OCI-LY3 (cell line): Measurements from ENCODE around the gene CASP9.

Experiments
- H2AFZ ChIP-seq: fragments of 200-600, 300-600 bp; shearing (Covaris generic); 2 replicates; pipeline ENCODE4 v1.6.0; 2014; ENCODE audit warnings: antibody characterized with exemption, low read depth, low read length
- H3K27ac ChIP-seq: fragments of 200-600, 300-600 bp; sonication (generic); 2 replicates; pipeline ENCODE4 v1.5.1; 2014; ENCODE audit warnings: mild to moderate bottlenecking, low read length, moderate library complexity, mixed read lengths
- H3K27me3 ChIP-seq: fragments of 200-600, 300-600 bp; sonication (generic); 2 replicates; pipeline ENCODE4 v1.6.1; 2014; ENCODE audit warnings: low read depth, low read length, mixed read lengths
- H3K36me3 ChIP-seq: fragments of 200-600, 300-600 bp; sonication (generic); replicated peaks from 2 replicates; pipeline ENCODE3; 2014; ENCODE audit warnings: low read depth, low read length, mixed read lengths
- H3K4me1 ChIP-seq: fragments of 300-600, 200-600 bp; sonication (generic); 2 replicates; pipeline ENCODE4 v1.6.1; 2014; ENCODE audit warnings: low read length, mixed read lengths
- H3K4me2 ChIP-seq: fragments of 200-600, 300-600 bp; sonication (generic); 2 replicates; pipeline ENCODE4 v1.6.1; 2014; ENCODE audit warnings: low read length, mixed read lengths
- H3K4me3 ChIP-seq: fragments of 300-600, 200-600 bp; sonication (generic); 2 replicates; pipeline ENCODE4 v1.5.1; 2014; ENCODE audit warnings: antibody characterized with exemption, mild to moderate bottlenecking, low read length, moderate library complexity
- H3K79me2 ChIP-seq: fragments of 300-600, 200-600 bp; shearing (Covaris generic); 2 replicates; pipeline ENCODE4 v1.6.1; 2014; ENCODE audit warnings: mild to moderate bottlenecking, low read length, mixed read lengths
- H3K9ac ChIP-seq: fragments of 300-600, 200-600 bp; shearing (Covaris generic); 2 replicates; pipeline ENCODE4 v1.6.0; 2014; ENCODE audit warnings: mild to moderate bottlenecking, low read length, moderate library complexity
- H3K9me3 ChIP-seq: fragments of 200-600, 300-600 bp; shearing (Covaris generic); 2 replicates; pipeline ENCODE4 v1.6.1; 2014; ENCODE audit warnings: low read length, mixed read lengths; ENCODE audit not compliant: insufficient read depth
- H4K20me1 ChIP-seq: fragments of 200-600, 300-600 bp; sonication (generic); 2 replicates; pipeline ENCODE4 v1.6.1; 2016; ENCODE audit warnings: low read length, mixed read lengths; ENCODE audit not compliant: insufficient read depth
- CTCF ChIP-seq: fragments of 200-600, 300-600 bp; sonication (generic); IDR thresholded peaks from 2 replicates; pipeline ENCODE4 v1.5.1; 2014; ENCODE audit warnings: antibody characterized with exemption, low read length, low read depth
- EZH2phosphoT487 ChIP-seq: fragments of 200-600 bp; shearing (Covaris generic); IDR thresholded peaks from 2 replicates; pipeline ENCODE4 v1.6.1; 2018; ENCODE audit warnings: antibody characterized with exemption, mixed run types, low read depth

The CASP9 gene

GRCh38 chr1:15526021-15526489 lies 2.0 kb upstream of the CASP9 start:
- H3K27ac ChIP-seq = peak overlapping the region; percentile 54
- peak overlapping the region; percentile 100 for H3K4me2 ChIP-seq
- H2AFZ ChIP-seq = peak overlapping the region; percentile 18
- H3K9ac ChIP-seq = peak overlapping the region; percentile 62
- peaks cover 26% of the 10 kb centered on the region for H3K4me1 ChIP-seq
- no peaks in the 10 kb centered on the region for H4K20me1 ChIP-seq
- H3K4me3 ChIP-seq = peak overlapping the region; percentile 96
- no peaks in the 10 kb centered on the region for H3K9me3 ChIP-seq
- TF ChIP-seq CTCF = no peak
- no peak for TF ChIP-seq EZH2phosphoT487
- H3K79me2 ChIP-seq = peaks cover 14% of the 10 kb centered on the region
- H3K36me3 ChIP-seq = no peaks in the 10 kb centered on the region
- H3K27me3 ChIP-seq = no peaks in the 10 kb centered on the region

- Histone ChIP-seq H3K79me2 (peaks cover 14% of the 10 kb centered on the region), H3K4me3 (peak overlapping the region; percentile 96)
- TF ChIP-seq CTCF (no peak), EZH2phosphoT487 (no peak)
Observed at GRCh38 chr1:15525050-15526020, 1.3 kb upstream of the CASP9 start.

DNA sequence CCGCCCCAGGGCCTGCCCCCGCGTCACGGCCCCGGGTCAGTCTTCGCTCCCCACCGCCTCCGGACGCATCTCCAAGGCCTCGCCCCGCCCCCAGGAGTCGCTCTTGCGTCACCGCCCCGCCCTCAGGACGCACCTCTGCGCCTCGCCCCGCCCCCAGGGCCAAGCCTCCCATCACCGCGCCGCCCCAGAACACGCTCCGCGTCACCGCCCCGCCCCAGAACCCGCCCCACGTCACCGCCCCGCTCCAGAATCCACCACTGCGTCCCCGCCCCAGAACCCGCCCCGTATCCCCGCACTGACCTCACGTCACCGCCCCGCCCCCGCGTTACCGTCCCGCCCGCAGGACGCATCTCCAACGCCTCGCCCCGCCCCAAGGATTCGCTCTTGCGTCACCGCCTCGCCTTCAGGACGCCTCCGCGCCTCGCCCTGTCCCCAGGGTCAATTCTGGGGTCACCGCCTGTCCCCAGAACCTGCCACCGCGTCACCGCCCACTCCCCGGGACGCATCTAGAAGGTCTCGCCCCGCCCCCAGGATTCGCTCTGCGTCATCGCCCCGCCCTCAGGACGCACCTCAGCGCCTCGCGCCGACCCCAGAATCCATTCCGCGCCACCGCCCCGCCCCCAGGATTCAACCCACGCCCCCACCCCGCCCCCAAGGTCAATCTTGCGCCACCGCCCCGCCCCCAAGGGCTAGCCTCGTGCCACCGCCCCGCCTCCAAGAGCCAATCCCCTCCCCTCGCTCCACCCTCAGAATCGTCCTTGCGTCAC lies 451 bp upstream of the CASP9 start:
- TF ChIP-seq EZH2phosphoT487 (no peak), CTCF (no peak)
- H3K4me1 ChIP-seq = peaks cover 25% of the 10 kb centered on the region
- no peaks in the 10 kb centered on the region for H3K27me3 ChIP-seq
- peaks cover 14% of the 10 kb centered on the region for H3K79me2 ChIP-seq
- no peak overlapping the region for H2AFZ ChIP-seq
- H3K36me3 ChIP-seq = no peaks in the 10 kb centered on the region
- H3K9ac ChIP-seq = peak overlapping the region; percentile 79
- H3K27ac ChIP-seq = peak overlapping the region; percentile 78
- H4K20me1 ChIP-seq = no peaks in the 10 kb centered on the region
- peak overlapping the region; percentile 95; the same call in 1 of the 2 replicates for H3K4me2 ChIP-seq
- H3K9me3 ChIP-seq = no peaks in the 10 kb centered on the region
- peak overlapping the region; percentile 96 for H3K4me3 ChIP-seq

More at GRCh38 chr1:15525050-15526020, 1.3 kb upstream of the CASP9 start:
- Histone ChIP-seq H3K9me3 (no peaks in the 10 kb centered on the region), H3K9ac (peak overlapping the region; percentile 62), H3K36me3 (no peaks in the 10 kb centered on the region), H4K20me1 (no peaks in the 10 kb centered on the region), H3K27ac (peak overlapping the region; percentile 54), H3K4me2 (peak overlapping the region; percentile 100), H3K27me3 (no peaks in the 10 kb centered on the region), H2AFZ (peak overlapping the region; percentile 71), H3K4me1 (peaks cover 25% of the 10 kb centered on the region)
